NCI-H774 (cell line): Measurements from ENCODE around the gene OR4B1.

Source experiments
- DNase-seq: peaks from one replicate; lab custom pipeline; 2025; lab: John Stamatoyannopoulos, UW

The OR4B1 gene

DNA sequence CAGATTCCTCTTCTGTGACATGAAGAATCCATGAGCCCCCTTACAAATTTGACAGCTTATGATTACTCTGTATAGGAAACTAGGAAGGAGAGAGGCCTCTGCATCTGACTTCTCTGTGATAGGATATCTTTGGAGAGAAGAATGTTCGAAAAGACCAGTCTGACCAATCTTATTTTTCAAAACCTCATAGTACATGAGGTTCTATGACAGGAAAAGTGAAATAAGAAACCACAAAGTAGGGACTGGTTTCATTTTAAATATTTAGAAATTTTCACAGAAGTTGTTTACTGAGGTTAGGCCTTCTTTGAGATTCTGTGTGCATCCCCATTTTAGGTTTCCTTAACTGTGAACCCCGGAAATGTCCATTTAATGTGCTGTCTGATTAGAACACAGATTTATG is 45.0 kb downstream of the OR4B1 start:
- DNase-seq: no peak

DNA sequence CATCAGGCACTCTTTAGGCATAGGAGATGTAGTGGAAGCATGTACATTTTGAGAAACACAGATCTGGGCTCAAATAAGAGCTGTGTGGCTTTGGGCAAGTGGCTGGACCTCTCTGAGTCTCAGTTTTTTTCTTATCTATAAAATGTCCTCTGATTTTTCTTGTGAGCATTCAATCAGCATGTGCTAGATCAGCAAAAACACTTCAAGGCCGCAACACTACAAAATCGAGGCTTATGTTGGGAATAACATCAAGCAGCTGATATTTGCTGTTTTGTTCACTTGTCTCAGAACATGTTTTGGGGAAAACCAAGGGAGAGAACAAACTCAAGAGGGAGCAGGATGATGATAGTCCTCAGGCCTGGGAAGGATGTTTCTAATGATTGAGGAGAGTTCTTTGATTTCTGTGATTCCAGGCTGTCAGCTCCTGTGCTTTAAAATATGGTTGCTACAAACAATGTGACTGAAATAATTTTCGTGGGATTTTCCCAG is 46.9 kb downstream of the OR4B1 start, which contains the start of gene OR4X1:
Gene OR4X1, plus strand, starts transcription at position 439 of the 489 bp plus-strand sequence. Its CDS starts 0 bp downstream, at position 439.
- no peak for DNase-seq
